ENCODE measurements around the gene KAT6B. TPM values are rescaled to one million over a fixed set of nuclear protein-coding genes. Genes with fewer than 3 reads are reported as not detected.
A peak's percentile ranks its signal among the peaks of the same experiment; 100 is the strongest.

Gene KAT6B
- polyA plus RNA-seq, 3 donors from 2014 or later: 9.9 to 55.7 (median 20.2) TPM

GRCh38 chr10:74926791-74927585 is 100.6 kb downstream of the KAT6B start:
- Mint-ChIP-seq H3K4me1 (peaks cover 42 to 75% of the 10 kb centered on the region in 2 donors), H3K27ac (peak overlapping the region in 3 of 6 donors; percentile 5 to 31 (median 7)), H3K4me3 (no peak overlapping the region), H3K36me3 (no peaks in the 10 kb centered on the region), H3K9me3 (no peaks in the 10 kb centered on the region), H3K27me3 (ENCODE audit: low read depth in 3 of 3) (no peaks in the 10 kb centered on the region)
- no peak for DNase-seq

GRCh38 chr10:74927701-74928100 is 101.3 kb downstream of the KAT6B start:
- Mint-ChIP-seq H3K27ac (peak overlapping the region in 2 of 6 donors; percentile 7 to 55), H3K4me1 (peaks cover 43 to 75% of the 10 kb centered on the region in 2 donors), H3K27me3 (ENCODE audit: low read depth in 3 of 3) (no peaks in the 10 kb centered on the region), H3K9me3 (no peaks in the 10 kb centered on the region), H3K36me3 (no peaks in the 10 kb centered on the region), H3K4me3 (no peak overlapping the region)
- no peak for DNase-seq

GRCh38 chr10:74928742-74929191 is 102.4 kb downstream of the KAT6B start:
- Mint-ChIP-seq H3K4me3 (no peak overlapping the region), H3K27ac (no peak overlapping the region), H3K9me3 (no peaks in the 10 kb centered on the region), H3K36me3 (no peaks in the 10 kb centered on the region), H3K4me1 (peaks cover 41 to 74% of the 10 kb centered on the region in 2 donors), H3K27me3 (ENCODE audit: low read depth in 3 of 3) (no peaks in the 10 kb centered on the region)
- no peak for DNase-seq

GRCh38 chr10:74929197-74929596 is 102.8 kb downstream of the KAT6B start:
- H3K4me1 Mint-ChIP-seq: peaks cover 39 to 72% of the 10 kb centered on the region in 2 donors
- no peaks in the 10 kb centered on the region for H3K36me3 Mint-ChIP-seq
- no peak overlapping the region for H3K27ac Mint-ChIP-seq
- H3K4me3 Mint-ChIP-seq: no peak overlapping the region
- DNase-seq: no peak
- no peaks in the 10 kb centered on the region for H3K9me3 Mint-ChIP-seq
- H3K27me3 Mint-ChIP-seq (ENCODE audit: low read depth in 3 of 3): no peaks in the 10 kb centered on the region

GRCh38 chr10:74930965-74931364 is 104.6 kb downstream of the KAT6B start:
- peak overlapping the region in 1 of 6 donors; percentile 16 for H3K27ac Mint-ChIP-seq
- H3K9me3 Mint-ChIP-seq: no peaks in the 10 kb centered on the region
- H3K4me3 Mint-ChIP-seq: no peak overlapping the region
- no peaks in the 10 kb centered on the region for H3K36me3 Mint-ChIP-seq
- DNase-seq: no peak
- peaks cover 0 to 3% (median 0%) of the 10 kb centered on the region in 3 donors for H3K27me3 Mint-ChIP-seq (ENCODE audit: low read depth in 3 of 3)
- H3K4me1 Mint-ChIP-seq: peaks cover 40 to 75% of the 10 kb centered on the region in 2 donors

GRCh38 chr10:74932648-74933047 is 106.2 kb downstream of the KAT6B start:
- H3K27ac Mint-ChIP-seq: peak overlapping the region in 2 of 6 donors; percentile 31 to 33
- peaks cover 0 to 3% (median 0%) of the 10 kb centered on the region in 3 donors for H3K27me3 Mint-ChIP-seq (ENCODE audit: low read depth in 3 of 3)
- no peak overlapping the region for H3K4me3 Mint-ChIP-seq
- no peak for DNase-seq
- H3K36me3 Mint-ChIP-seq: no peaks in the 10 kb centered on the region
- H3K4me1 Mint-ChIP-seq: peaks cover 38 to 73% of the 10 kb centered on the region in 2 donors
- H3K9me3 Mint-ChIP-seq: no peaks in the 10 kb centered on the region

GRCh38 chr10:74934100-74934812 is 107.9 kb downstream of the KAT6B start:
- Mint-ChIP-seq H3K9me3 (no peaks in the 10 kb centered on the region), H3K36me3 (no peaks in the 10 kb centered on the region), H3K4me1 (peaks cover 48 to 73% of the 10 kb centered on the region in 2 donors), H3K27me3 (ENCODE audit: low read depth in 3 of 3) (peaks cover 0 to 3% (median 0%) of the 10 kb centered on the region in 3 donors), H3K27ac (peak overlapping the region in 2 of 6 donors; percentile 38 to 47), H3K4me3 (peak overlapping the region in 1 of 5 donors; percentile 7)
- DNase-seq: no peak

- Mint-ChIP-seq H3K27ac (no peak overlapping the region), H3K36me3 (no peaks in the 10 kb centered on the region), H3K4me1 (peaks cover 53 to 82% of the 10 kb centered on the region in 2 donors), H3K9me3 (no peaks in the 10 kb centered on the region), H3K4me3 (no peak overlapping the region), H3K27me3 (ENCODE audit: low read depth in 3 of 3) (peaks cover 0 to 3% (median 0%) of the 10 kb centered on the region in 3 donors)
- no peak for DNase-seq
These were observed 110.3 kb downstream of the KAT6B start for GRCh38 chr10:74936577-74937265.

GRCh38 chr10:74937266-74937856 is 111.0 kb downstream of the KAT6B start:
- Mint-ChIP-seq H3K27ac (peak overlapping the region in 1 of 6 donors; percentile 36), H3K4me3 (no peak overlapping the region), H3K4me1 (peaks cover 49 to 76% of the 10 kb centered on the region in 2 donors), H3K27me3 (ENCODE audit: low read depth in 3 of 3) (peaks cover 0 to 3% (median 0%) of the 10 kb centered on the region in 3 donors), H3K36me3 (no peaks in the 10 kb centered on the region), H3K9me3 (no peaks in the 10 kb centered on the region)
- DNase-seq: no peak

- no peak overlapping the region for H3K27ac Mint-ChIP-seq
- peaks cover 0 to 4% (median 3%) of the 10 kb centered on the region in 3 donors for H3K36me3 Mint-ChIP-seq
- no peaks in the 10 kb centered on the region for H3K9me3 Mint-ChIP-seq
- peaks cover 31 to 69% of the 10 kb centered on the region in 2 donors for H3K4me1 Mint-ChIP-seq
- no peak overlapping the region for H3K4me3 Mint-ChIP-seq
- H3K27me3 Mint-ChIP-seq (ENCODE audit: low read depth in 3 of 3): peaks cover 0 to 3% (median 0%) of the 10 kb centered on the region in 3 donors
- DNase-seq: no peak
These were observed 117.8 kb downstream of the KAT6B start for GRCh38 chr10:74944205-74944604.

GRCh38 chr10:74947781-74948401 is 121.5 kb downstream of the KAT6B start:
- H3K4me3 Mint-ChIP-seq: no peak overlapping the region
- peaks cover 0 to 7% (median 4%) of the 10 kb centered on the region in 3 donors for H3K36me3 Mint-ChIP-seq
- no peaks in the 10 kb centered on the region for H3K9me3 Mint-ChIP-seq
- H3K27me3 Mint-ChIP-seq (ENCODE audit: low read depth in 3 of 3): peaks cover 0 to 3% (median 0%) of the 10 kb centered on the region in 3 donors
- DNase-seq: no peak
- peak overlapping the region in 2 of 6 donors; percentile 12 to 26 for H3K27ac Mint-ChIP-seq
- H3K4me1 Mint-ChIP-seq: peaks cover 47 to 84% of the 10 kb centered on the region in 2 donors

- Mint-ChIP-seq H3K4me3 (no peak overlapping the region), H3K27me3 (ENCODE audit: low read depth in 3 of 3) (peaks cover 0 to 3% (median 0%) of the 10 kb centered on the region in 3 donors), H3K4me1 (peaks cover 50 to 87% of the 10 kb centered on the region in 2 donors), H3K36me3 (peaks cover 0 to 7% (median 0%) of the 10 kb centered on the region in 3 donors), H3K27ac (peak overlapping the region in 3 of 6 donors; percentile 4 to 64 (median 38)), H3K9me3 (no peaks in the 10 kb centered on the region)
- DNase-seq: no peak
These were observed 122.8 kb downstream of the KAT6B start for GRCh38 chr10:74949034-74949832.

Data from immature natural killer cell (primary cell).